NB4 (cell line): ENCODE results near the gene MAPK4.

Experiments used
- CTCF ChIP-seq: IDR thresholded peaks from one replicate; pipeline ENCODE4 v1.5.1; 2012; ENCODE audit warnings: low read depth, low read length
- MAX ChIP-seq: IDR thresholded peaks from 2 replicates; pipeline ENCODE4 v1.6.1; 2011; ENCODE audit warnings: low read depth, low read length
- MYC ChIP-seq: IDR thresholded peaks from 2 replicates; pipeline ENCODE4 v1.6.1; 2011; ENCODE audit warnings: low read depth, low read length
- POLR2A ChIP-seq: IDR thresholded peaks from 2 replicates; pipeline ENCODE4 v1.6.1; 2011; ENCODE audit warnings: mild to moderate bottlenecking; ENCODE audit not compliant: insufficient read length; ENCODE audit errors: extremely low read depth

- TF ChIP-seq POLR2A (no peak), CTCF (no peak), MYC (no peak), MAX (no peak)
These were observed 66.4 kb downstream of the MAPK4 start for GRCh38 chr18:50626317-50626716.
